K562 (cell line): Measurements from ENCODE around the gene STX3. TPM values are rescaled to one million over a fixed set of nuclear protein-coding genes. Genes with fewer than 3 reads are reported as not detected.

Experiments used
- AFF4 ChIP-seq: sonication (generic); formaldehyde crosslinking; IDR thresholded peaks from 2 replicates; pipeline ENCODE4 v1.8.0; 2023; ENCODE audit warnings: mild to moderate bottlenecking, missing genetic modification reagents
- ATF2 ChIP-seq: sonication (generic); formaldehyde crosslinking; IDR thresholded peaks from 2 replicates; pipeline ENCODE4 v1.8.1; 2022; ENCODE audit warnings: missing genetic modification reagents
- KAT7 ChIP-seq: sonication (generic); formaldehyde crosslinking; IDR thresholded peaks from 2 replicates; pipeline ENCODE4 v1.8.0; 2022; ENCODE audit warnings: missing genetic modification reagents, mild to moderate bottlenecking, borderline replicate concordance
- KLF1 ChIP-seq: fragments of 450-650 bp; IDR thresholded peaks from 2 replicates; pipeline ENCODE4 v1.6.1; 2016; ENCODE audit warnings: missing genetic modification characterization, missing compliant biosample characterization
- MEF2D ChIP-seq: conservative IDR thresholded peaks from 2 replicates; pipeline ENCODE4 v1.6.1; 2016; ENCODE audit warnings: low read depth, missing genetic modification characterization, missing compliant biosample characterization
- NCOR1 ChIP-seq: fragments of 450-650 bp; IDR thresholded peaks from 2 replicates; pipeline ENCODE4 v1.6.1; 2016; ENCODE audit warnings: mild to moderate bottlenecking, moderate library complexity
- PBX2 ChIP-seq, 2 experiments: IDR thresholded peaks in 1 of 2; conservative IDR thresholded peaks in 1 of 2; 2 replicates each; pipeline ENCODE4 v1.6.1; 2016; ENCODE audit warnings: low read depth in 2 of 2, mild to moderate bottlenecking in 1 of 2, missing compliant biosample characterization in 1 of 2, missing genetic modification characterization in 1 of 2, moderate library complexity in 1 of 2
- RFX7 ChIP-seq: fragments of 250-450 bp; sonication (Bioruptor Pico); IDR thresholded peaks from 2 replicates; pipeline ENCODE4 v1.5.1; 2021; ENCODE audit warnings: mild to moderate bottlenecking
- SMARCE1 ChIP-seq: fragments of 450-650 bp; IDR thresholded peaks from 2 replicates; pipeline ENCODE4 v1.7.1; 2016; ENCODE audit warnings: mild to moderate bottlenecking
- STAT6 ChIP-seq: sonication (generic); formaldehyde crosslinking; IDR thresholded peaks from 2 replicates; pipeline ENCODE4 v1.8.1; 2023; ENCODE audit warnings: mild to moderate bottlenecking, missing genetic modification reagents
- ZNF436 ChIP-seq: fragments of 250-450, 450-650 bp; sonication (Bioruptor Pico); formaldehyde crosslinking; IDR thresholded peaks from 2 replicates; pipeline ENCODE4 v1.7.0; 2020; ENCODE audit warnings: mild to moderate bottlenecking
- polyA plus RNA-seq, 8 experiments: library from polyadenylated mRNA; depleted of rRNA in 4 of 8; stranded (reverse) in 5 of 8; unstranded in 3 of 8; fragments of >200 nt; fragmentation: Nextera tagmentation in 2 of 8; fragmentation: Illumina TruSeq in 1 of 8; extraction: Ambion mirVana in 2 of 8; extraction: Trizol in 1 of 8; gene quantifications; 2 replicates each; pipeline versions ENCODE4 v1.2.1 to v1.2.3, GENCODE V29; 2011 to 2014; ENCODE audit warnings: inconsistent platforms in 1 of 8, missing spikeins in 1 of 8
- total RNA-seq, 7 experiments: library from RNA; depleted of rRNA in 6 of 7; stranded (reverse); fragments of >200 nt in 6 of 7; fragmentation: Illumina TruSeq in 2 of 7; extraction: Trizol in 2 of 7; gene quantifications; 2 replicates each; pipeline versions ENCODE4 v1.2.1 to v1.2.3, GENCODE V29; 2011 to 2021; ENCODE audit warnings: low replicate concordance in 1 of 7

The STX3 gene
- total and polyA plus RNA-seq, 9 of the 15 experiments (the other 6 are each of a cell fraction or from before 2014, with no cell fraction given): 12.0 to 91.6 (median 48.7) TPM

- TF ChIP-seq SMARCE1 (0 out of 2 replicates have a peak, but pooled peaks have one; percentile 13), PBX2 (CRISPR knock-in tag; IDR thresholded peaks at IDR 0.05; ENCODE audit: low read depth) (no peak), PBX2 (tag; conservative IDR thresholded peaks at IDR 0.05; ENCODE audit: low read depth) (no peak), KAT7 (CRISPR knock-in tag) (peak; percentile 47; the same call in 1 of the 2 replicates), RFX7 (CRISPR knock-in tag) (no peak), ATF2 (CRISPR knock-in tag) (no peak), NCOR1 (no peak), MEF2D (tag) (peak; percentile 84; the same call in 1 of the 2 replicates), AFF4 (CRISPR knock-in tag) (0 out of 2 replicates have a peak, but pooled peaks have one; percentile 8), KLF1 (tag) (no peak), ZNF436 (CRISPR knock-in tag) (no peak), STAT6 (CRISPR knock-in tag) (no peak)
Measured at GRCh38 chr11:59754859-59755700, at the start of gene STX3 (continued).
